Fibroblast of lung (primary cell): ENCODE data around the gene KLHL41.

Experiments
- EZH2 ChIP-seq: IDR thresholded peaks from 2 replicates; pipeline ENCODE4 v1.5.1; 2012; ENCODE audit warnings: low read length, control low read depth, mild to moderate bottlenecking; ENCODE audit errors: missing control alignments
- TF ChIP-seq, protein P1 (sequence below), 2 donors: IDR thresholded peaks in 1 of 2; conservative IDR thresholded peaks in 1 of 2; 1 replicate in 1 of 2; 2 replicates in 1 of 2; pipeline ENCODE4 v1.5.1; 2011 to 2012; ENCODE audit warnings: low read length in 2 of 2, control low read depth in 1 of 2, inconsistent platforms in 1 of 2, low read depth in 1 of 2, mild to moderate bottlenecking in 1 of 2

GRCh38 chr2:169572189-169572588 is 62.7 kb downstream of the KLHL41 start:
- TF ChIP-seq EZH2 = no peak
- TF ChIP-seq, protein P1, sequence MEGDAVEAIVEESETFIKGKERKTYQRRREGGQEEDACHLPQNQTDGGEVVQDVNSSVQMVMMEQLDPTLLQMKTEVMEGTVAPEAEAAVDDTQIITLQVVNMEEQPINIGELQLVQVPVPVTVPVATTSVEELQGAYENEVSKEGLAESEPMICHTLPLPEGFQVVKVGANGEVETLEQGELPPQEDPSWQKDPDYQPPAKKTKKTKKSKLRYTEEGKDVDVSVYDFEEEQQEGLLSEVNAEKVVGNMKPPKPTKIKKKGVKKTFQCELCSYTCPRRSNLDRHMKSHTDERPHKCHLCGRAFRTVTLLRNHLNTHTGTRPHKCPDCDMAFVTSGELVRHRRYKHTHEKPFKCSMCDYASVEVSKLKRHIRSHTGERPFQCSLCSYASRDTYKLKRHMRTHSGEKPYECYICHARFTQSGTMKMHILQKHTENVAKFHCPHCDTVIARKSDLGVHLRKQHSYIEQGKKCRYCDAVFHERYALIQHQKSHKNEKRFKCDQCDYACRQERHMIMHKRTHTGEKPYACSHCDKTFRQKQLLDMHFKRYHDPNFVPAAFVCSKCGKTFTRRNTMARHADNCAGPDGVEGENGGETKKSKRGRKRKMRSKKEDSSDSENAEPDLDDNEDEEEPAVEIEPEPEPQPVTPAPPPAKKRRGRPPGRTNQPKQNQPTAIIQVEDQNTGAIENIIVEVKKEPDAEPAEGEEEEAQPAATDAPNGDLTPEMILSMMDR (conservative IDR thresholded peaks at IDR 0.05 in 1 of 2, IDR thresholded peaks at IDR 0.05 in 1 of 2; ENCODE audit: low read depth in 1 of 2, low read length in 2 of 2) = no peak
